ENCODE measurements around the gene RFWD3.

RFWD3 gene

DNA sequence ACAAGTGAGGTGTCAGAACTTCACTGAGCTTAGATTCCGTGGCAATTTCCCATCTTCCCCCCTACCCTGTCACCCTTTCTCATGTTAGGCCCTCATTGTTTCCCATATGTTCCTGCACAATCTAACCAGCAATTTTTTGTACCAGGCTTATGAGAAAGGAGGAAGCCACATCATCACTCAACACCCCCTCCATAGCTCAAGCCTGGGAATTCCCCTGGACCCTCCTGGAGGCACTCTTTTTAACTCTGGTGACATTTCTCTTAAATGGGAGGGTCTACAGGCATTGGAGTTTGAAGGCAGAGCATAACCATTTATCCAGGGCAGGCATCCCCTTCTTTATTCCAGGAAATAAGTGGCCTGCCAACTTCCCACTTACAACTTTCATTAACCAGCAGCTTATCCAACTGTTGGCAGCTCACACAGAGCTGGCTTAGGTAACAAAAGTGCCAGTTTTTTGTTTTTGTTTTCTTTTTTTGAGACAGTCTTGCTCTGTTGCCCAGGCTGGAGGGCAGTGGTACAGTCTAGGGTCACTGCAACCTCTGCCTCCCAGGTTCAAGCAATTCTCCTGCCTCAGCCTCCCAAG lies 49.4 kb downstream of the RFWD3 start:
- no peak for TF ChIP-seq ZNF274 (IDR thresholded peaks at IDR 0.05; ENCODE audit: low read depth, low read length)
- TF ChIP-seq YY1 (IDR thresholded peaks at IDR 0.05; ENCODE audit: insufficient read depth, insufficient read length), result no peak
- no peak for TF ChIP-seq SUZ12 (IDR thresholded peaks at IDR 0.05; ENCODE audit: extremely low read depth, insufficient read depth, insufficient read length)
- Histone ChIP-seq H3K4me1 (ENCODE audit: insufficient read depth, insufficient read length) (no peaks in the 10 kb centered on the region), H3K36me3 (ENCODE audit: insufficient read depth, insufficient read length, low read length) (peaks cover 47% of the 10 kb centered on the region), H3K9ac (ENCODE audit: insufficient read length, low read depth) (no peak overlapping the region), H3K27me3 (ENCODE audit: insufficient read depth, insufficient read length) (no peaks in the 10 kb centered on the region), H3K9me3 (ENCODE audit: insufficient read depth, low read length) (no peaks in the 10 kb centered on the region), H3K4me3 (ENCODE audit: insufficient read length, low read depth) (no peak overlapping the region)
- DNase-seq (ENCODE audit: low read depth, low spot score), result no peak

GRCh38 chr16:74611721-74612120 lies 55.0 kb downstream of the RFWD3 start:
- H3K4me1 ChIP-seq (ENCODE audit: insufficient read depth, insufficient read length), result no peaks in the 10 kb centered on the region
- H3K9ac ChIP-seq (ENCODE audit: insufficient read length, low read depth), result no peak overlapping the region
- peaks cover 20% of the 10 kb centered on the region for H3K36me3 ChIP-seq (ENCODE audit: insufficient read depth, insufficient read length, low read length)
- H3K27me3 ChIP-seq (ENCODE audit: insufficient read depth, insufficient read length), result no peaks in the 10 kb centered on the region
- H3K9me3 ChIP-seq (ENCODE audit: insufficient read depth, low read length), result no peaks in the 10 kb centered on the region
- no peak for DNase-seq (ENCODE audit: low read depth, low spot score)
- H3K4me3 ChIP-seq (ENCODE audit: insufficient read length, low read depth), result no peak overlapping the region
- TF ChIP-seq ZNF274 (IDR thresholded peaks at IDR 0.05; ENCODE audit: low read depth, low read length) (no peak), YY1 (IDR thresholded peaks at IDR 0.05; ENCODE audit: insufficient read depth, insufficient read length) (no peak), SUZ12 (IDR thresholded peaks at IDR 0.05; ENCODE audit: extremely low read depth, insufficient read depth, insufficient read length) (no peak)

DNA sequence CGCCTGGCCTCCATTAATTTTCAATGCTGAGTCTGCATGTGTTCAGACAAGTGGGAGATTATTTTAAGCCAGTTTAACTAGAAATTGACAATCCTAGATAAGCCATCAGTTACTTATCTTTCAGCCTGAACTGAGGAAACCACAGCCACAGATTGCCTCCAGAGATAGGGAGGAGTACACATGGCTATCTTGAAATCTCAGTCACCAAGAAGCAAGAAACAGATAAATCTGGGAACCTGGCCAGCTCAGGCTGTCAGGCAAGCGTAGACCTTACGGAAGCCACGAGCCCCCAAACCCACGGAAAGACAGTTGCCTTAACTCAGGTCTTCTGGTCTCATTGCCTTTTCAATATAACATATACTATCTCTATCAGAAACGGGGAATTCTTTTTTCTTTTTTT lies 57.7 kb downstream of the RFWD3 start:
- H3K27me3 ChIP-seq (ENCODE audit: insufficient read depth, insufficient read length), result no peaks in the 10 kb centered on the region
- TF ChIP-seq ZNF274 (IDR thresholded peaks at IDR 0.05; ENCODE audit: low read depth, low read length) (no peak), SUZ12 (IDR thresholded peaks at IDR 0.05; ENCODE audit: extremely low read depth, insufficient read depth, insufficient read length) (no peak), YY1 (IDR thresholded peaks at IDR 0.05; ENCODE audit: insufficient read depth, insufficient read length) (no peak)
- H3K36me3 ChIP-seq (ENCODE audit: insufficient read depth, insufficient read length, low read length), result peaks cover 8% of the 10 kb centered on the region
- H3K9ac ChIP-seq (ENCODE audit: insufficient read length, low read depth), result no peak overlapping the region
- H3K4me1 ChIP-seq (ENCODE audit: insufficient read depth, insufficient read length), result no peaks in the 10 kb centered on the region
- H3K9me3 ChIP-seq (ENCODE audit: insufficient read depth, low read length), result no peaks in the 10 kb centered on the region
- DNase-seq (ENCODE audit: low read depth, low spot score), result no peak
- no peak overlapping the region for H3K4me3 ChIP-seq (ENCODE audit: insufficient read length, low read depth)

DNA sequence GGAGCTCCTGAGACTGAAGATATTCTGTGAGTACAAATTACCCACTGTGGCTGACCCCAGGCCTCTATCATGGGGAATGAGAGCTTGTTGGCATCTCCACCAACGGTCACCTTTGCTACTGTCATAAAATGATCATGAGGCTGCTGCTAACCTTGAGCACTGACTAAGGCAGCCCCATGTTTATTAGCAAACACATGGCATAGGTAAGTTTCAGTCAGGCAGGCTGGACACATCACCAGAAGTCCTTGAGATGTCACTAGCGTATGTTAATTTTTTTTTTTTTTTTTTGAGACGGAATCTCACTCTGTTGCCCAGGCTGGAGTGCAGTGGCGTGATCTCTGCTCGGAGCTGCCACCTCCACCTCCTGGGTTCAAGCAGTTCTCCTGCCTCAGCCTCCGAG lies 58.3 kb downstream of the RFWD3 start:
- DNase-seq (ENCODE audit: low read depth, low spot score), result no peak
- Histone ChIP-seq H3K36me3 (ENCODE audit: insufficient read depth, insufficient read length, low read length) (peaks cover 4% of the 10 kb centered on the region), H3K27me3 (ENCODE audit: insufficient read depth, insufficient read length) (no peaks in the 10 kb centered on the region), H3K4me3 (ENCODE audit: insufficient read length, low read depth) (no peak overlapping the region), H3K9me3 (ENCODE audit: insufficient read depth, low read length) (no peaks in the 10 kb centered on the region), H3K9ac (ENCODE audit: insufficient read length, low read depth) (no peak overlapping the region), H3K4me1 (ENCODE audit: insufficient read depth, insufficient read length) (no peaks in the 10 kb centered on the region)
- no peak for TF ChIP-seq ZNF274 (IDR thresholded peaks at IDR 0.05; ENCODE audit: low read depth, low read length)
- TF ChIP-seq SUZ12 (IDR thresholded peaks at IDR 0.05; ENCODE audit: extremely low read depth, insufficient read depth, insufficient read length), result no peak
- TF ChIP-seq YY1 (IDR thresholded peaks at IDR 0.05; ENCODE audit: insufficient read depth, insufficient read length), result no peak

DNA sequence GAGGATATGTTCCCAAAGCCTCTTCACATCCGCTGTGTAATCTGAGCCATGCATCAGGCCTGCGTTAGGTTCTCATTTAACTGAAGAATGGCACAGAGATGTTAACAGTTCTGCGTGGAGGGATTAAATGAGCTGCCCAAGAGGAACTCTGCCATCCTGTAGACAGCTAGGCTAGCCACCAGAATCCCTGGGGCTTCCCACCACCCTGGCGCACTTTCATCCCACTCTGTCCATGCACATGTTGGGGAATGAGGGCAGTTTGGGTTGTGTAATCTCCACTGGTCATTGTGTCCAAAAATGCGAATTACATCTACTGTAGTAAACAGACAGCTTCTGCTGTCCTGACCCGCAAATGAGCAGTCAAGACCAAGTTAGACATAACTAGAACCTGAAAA lies 58.7 kb downstream of the RFWD3 start:
- DNase-seq (ENCODE audit: low read depth, low spot score), result peak; percentile 25

DNA sequence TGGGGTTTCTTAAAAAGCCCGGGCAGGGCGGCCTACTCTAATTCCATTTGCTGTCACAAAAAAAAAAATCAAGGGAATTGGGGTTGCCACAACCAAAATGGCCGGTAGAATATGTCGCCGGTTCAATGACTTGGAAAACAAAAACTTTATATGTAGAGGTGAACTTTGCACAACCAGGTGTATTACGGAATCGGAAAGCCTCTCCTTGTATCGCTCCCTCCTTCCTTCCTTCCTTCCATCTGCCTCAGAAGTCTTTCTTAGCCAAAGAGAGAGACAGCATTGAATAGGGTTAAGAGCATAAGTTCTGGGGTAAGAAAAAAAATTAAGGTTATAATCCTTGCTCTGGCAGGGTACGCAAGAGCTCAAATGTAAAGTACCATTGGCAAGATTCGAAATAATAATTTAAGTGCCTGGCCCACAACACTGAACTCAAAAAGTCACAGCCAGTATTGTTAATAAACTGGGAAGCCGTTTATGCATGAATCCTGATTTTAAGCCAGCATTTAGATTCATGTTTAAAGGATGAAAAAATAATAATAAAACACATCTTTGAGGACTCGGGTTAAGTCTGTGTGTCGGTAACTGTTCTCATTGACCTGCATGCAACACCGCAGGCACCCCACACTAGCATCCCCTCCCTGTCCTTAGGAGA lies 59.2 kb downstream of the RFWD3 start:
- Histone ChIP-seq H3K9ac (ENCODE audit: insufficient read length, low read depth) (peak overlapping the region; percentile 98), H3K4me3 (ENCODE audit: insufficient read length, low read depth) (peak overlapping the region; percentile 97), H3K27me3 (ENCODE audit: insufficient read depth, insufficient read length) (no peaks in the 10 kb centered on the region), H3K9me3 (ENCODE audit: insufficient read depth, low read length) (no peaks in the 10 kb centered on the region), H3K36me3 (ENCODE audit: insufficient read depth, insufficient read length, low read length) (peaks cover 4% of the 10 kb centered on the region), H3K4me1 (ENCODE audit: insufficient read depth, insufficient read length) (no peaks in the 10 kb centered on the region)
- DNase-seq (ENCODE audit: low read depth, low spot score), result no peak
- TF ChIP-seq ZNF274 (IDR thresholded peaks at IDR 0.05; ENCODE audit: low read depth, low read length) (no peak), SUZ12 (IDR thresholded peaks at IDR 0.05; ENCODE audit: extremely low read depth, insufficient read depth, insufficient read length) (no peak), YY1 (IDR thresholded peaks at IDR 0.05; ENCODE audit: insufficient read depth, insufficient read length) (no peak)

More for the DNA sequence above, 58.7 kb downstream of the RFWD3 start:
- Histone ChIP-seq H3K27me3 (ENCODE audit: insufficient read depth, insufficient read length) (no peaks in the 10 kb centered on the region), H3K4me3 (ENCODE audit: insufficient read length, low read depth) (no peak overlapping the region), H3K9ac (ENCODE audit: insufficient read length, low read depth) (no peak overlapping the region), H3K36me3 (ENCODE audit: insufficient read depth, insufficient read length, low read length) (peaks cover 4% of the 10 kb centered on the region), H3K9me3 (ENCODE audit: insufficient read depth, low read length) (no peaks in the 10 kb centered on the region), H3K4me1 (ENCODE audit: insufficient read depth, insufficient read length) (no peaks in the 10 kb centered on the region)
- TF ChIP-seq SUZ12 (IDR thresholded peaks at IDR 0.05; ENCODE audit: extremely low read depth, insufficient read depth, insufficient read length) (no peak), ZNF274 (IDR thresholded peaks at IDR 0.05; ENCODE audit: low read depth, low read length) (no peak), YY1 (IDR thresholded peaks at IDR 0.05; ENCODE audit: insufficient read depth, insufficient read length) (no peak)

GRCh38 chr16:74606521-74607309 lies 60.0 kb downstream of the RFWD3 start, which contains the start of gene GLG1:
Gene GLG1 (minus strand): TSS chr16:74607114. CDS start chr16:74607094, 20 bp downstream.
- no peaks in the 10 kb centered on the region for H3K4me1 ChIP-seq (ENCODE audit: insufficient read depth, insufficient read length)
- peak within 1 kb of the TSS; percentile 97 for H3K4me3 ChIP-seq (ENCODE audit: insufficient read length, low read depth)
- peak within 1 kb of the TSS; percentile 98 for H3K9ac ChIP-seq (ENCODE audit: insufficient read length, low read depth)
- peak; percentile 89 for DNase-seq (ENCODE audit: low read depth, low spot score)
- no peaks in the 10 kb centered on the region for H3K27me3 ChIP-seq (ENCODE audit: insufficient read depth, insufficient read length)
- peak; percentile 81 for TF ChIP-seq YY1 (IDR thresholded peaks at IDR 0.05; ENCODE audit: insufficient read depth, insufficient read length)
- TF ChIP-seq ZNF274 (IDR thresholded peaks at IDR 0.05; ENCODE audit: low read depth, low read length), result no peak
- TF ChIP-seq SUZ12 (IDR thresholded peaks at IDR 0.05; ENCODE audit: extremely low read depth, insufficient read depth, insufficient read length), result no peak
- peaks cover 4% of the 10 kb centered on the region for H3K36me3 ChIP-seq (ENCODE audit: insufficient read depth, insufficient read length, low read length)
- H3K9me3 ChIP-seq (ENCODE audit: insufficient read depth, low read length), result no peaks in the 10 kb centered on the region
